ENCODE data around the gene NVL. TPM values are rescaled to one million over a fixed set of nuclear protein-coding genes. Genes with fewer than 3 reads are reported as not detected.
"Not testable (repeated sequence)": the region's sequence is repeated elsewhere in the genome, so short reads cannot be mapped to it uniquely, and the experiment has no call there.

NVL gene
- polyA plus RNA-seq, 6 donors from 2014 or later: 12.0 to 34.4 (median 22.2) TPM

- peaks cover 33 to 54% (median 39%) of the 10 kb centered on the region in 3 donors for H3K4me1 Mint-ChIP-seq
Observed at GRCh38 chr1:224328644-224329043, 1.3 kb downstream of the NVL start.

GRCh38 chr1:224325959-224326358 lies 4.0 kb downstream of the NVL start:
- Mint-ChIP-seq H3K4me3 (peak overlapping the region in 1 of 8 donors; percentile 22), H3K27ac (peak overlapping the region in 1 of 6 donors; percentile 64), H3K27me3 (no peaks in the 10 kb centered on the region), H3K9me3 (no peaks in the 10 kb centered on the region), H3K36me3 (peaks cover 0 to 9% of the 10 kb centered on the region in 2 donors), H3K4me1 (peaks cover 39 to 56% (median 42%) of the 10 kb centered on the region in 3 donors)
- DNase-seq (no peak), ATAC-seq (ENCODE audit: low read depth in 2 of 2) (no peak)

More at GRCh38 chr1:224328644-224329043, 1.3 kb downstream of the NVL start:
- no peaks in the 10 kb centered on the region for H3K9me3 Mint-ChIP-seq
- ATAC-seq (ENCODE audit: low read depth in 2 of 2): no peak
- H3K4me3 Mint-ChIP-seq: peak overlapping the region; percentile 44 to 96 (median 67)
- no peak for DNase-seq
- H3K36me3 Mint-ChIP-seq: no peaks in the 10 kb centered on the region
- no peaks in the 10 kb centered on the region for H3K27me3 Mint-ChIP-seq
- H3K27ac Mint-ChIP-seq: peak overlapping the region in 3 of 6 donors; percentile 92 to 99 (median 97)

GRCh38 chr1:224321706-224322105 lies 8.3 kb downstream of the NVL start:
- peaks cover 10 to 18% (median 11%) of the 10 kb centered on the region in 3 donors for H3K4me1 Mint-ChIP-seq
- DNase-seq: no peak
- H3K9me3 Mint-ChIP-seq: no peaks in the 10 kb centered on the region
- no peak for ATAC-seq (ENCODE audit: low read depth in 2 of 2)
- no peaks in the 10 kb centered on the region for H3K27me3 Mint-ChIP-seq
- peaks cover 0 to 9% of the 10 kb centered on the region in 2 donors for H3K36me3 Mint-ChIP-seq
- no peak overlapping the region for H3K4me3 Mint-ChIP-seq
- peak overlapping the region in 2 of 6 donors; percentile 47 to 80 for H3K27ac Mint-ChIP-seq

GRCh38 chr1:224317383-224318045 lies 12.5 kb downstream of the NVL start:
- H3K9me3 Mint-ChIP-seq: no peaks in the 10 kb centered on the region
- no peak overlapping the region for H3K4me3 Mint-ChIP-seq
- DNase-seq: no peak
- H3K4me1 Mint-ChIP-seq: peaks cover 4 to 7% (median 5%) of the 10 kb centered on the region in 3 donors
- peaks cover 0 to 11% of the 10 kb centered on the region in 2 donors for H3K36me3 Mint-ChIP-seq
- no peak overlapping the region for H3K27ac Mint-ChIP-seq
- H3K27me3 Mint-ChIP-seq: no peaks in the 10 kb centered on the region
- ATAC-seq (ENCODE audit: low read depth in 2 of 2): no peak

- ATAC-seq (ENCODE audit: low read depth in 2 of 2) (no peak), DNase-seq (no peak)
- Mint-ChIP-seq H3K4me1 (peaks cover 0 to 2% (median 0%) of the 10 kb centered on the region in 3 donors), H3K36me3 (peaks cover 9 to 20% of the 10 kb centered on the region in 2 donors), H3K27me3 (no peaks in the 10 kb centered on the region), H3K27ac (no peak overlapping the region), H3K4me3 (no peak overlapping the region), H3K9me3 (no peaks in the 10 kb centered on the region)
Observed at GRCh38 chr1:224312025-224312424, 17.9 kb downstream of the NVL start.

- Mint-ChIP-seq H3K36me3 (peaks cover 10 to 20% of the 10 kb centered on the region in 2 donors), H3K27ac (peak overlapping the region in 1 of 6 donors; percentile 73)
- not testable (repeated sequence) for H3K27me3 Mint-ChIP-seq; DNase-seq; H3K4me3 Mint-ChIP-seq; H3K9me3 Mint-ChIP-seq; H3K4me1 Mint-ChIP-seq; ATAC-seq (ENCODE audit: low read depth in 2 of 2)
Observed at GRCh38 chr1:224311503-224311902, 18.5 kb downstream of the NVL start.

- no peak for DNase-seq
- Mint-ChIP-seq H3K9me3 (no peaks in the 10 kb centered on the region), H3K36me3 (peaks cover 18 to 25% of the 10 kb centered on the region in 2 donors), H3K27ac (peak overlapping the region in 1 of 6 donors; percentile 63), H3K4me1 (peaks cover 0 to 2% (median 0%) of the 10 kb centered on the region in 3 donors), H3K4me3 (no peak overlapping the region), H3K27me3 (no peaks in the 10 kb centered on the region)
- ATAC-seq (ENCODE audit: low read depth in 2 of 2): no peak
Observed at GRCh38 chr1:224308064-224308463, 21.9 kb downstream of the NVL start.

- Mint-ChIP-seq H3K27me3 (no peaks in the 10 kb centered on the region), H3K9me3 (no peaks in the 10 kb centered on the region), H3K36me3 (peaks cover 26 to 28% of the 10 kb centered on the region in 2 donors), H3K4me1 (peaks cover 0 to 5% (median 4%) of the 10 kb centered on the region in 3 donors), H3K27ac (peak overlapping the region in 2 of 6 donors; percentile 6 to 16), H3K4me3 (no peak overlapping the region)
- no peak for DNase-seq
- no peak for ATAC-seq (ENCODE audit: low read depth in 2 of 2)
Observed at GRCh38 chr1:224304767-224305166, 25.2 kb downstream of the NVL start.

- Mint-ChIP-seq H3K36me3 (peaks cover 26 to 30% of the 10 kb centered on the region in 2 donors), H3K4me1 (peaks cover 0 to 5% (median 4%) of the 10 kb centered on the region in 3 donors), H3K27ac (peak overlapping the region in 2 of 6 donors; percentile 38 to 76), H3K9me3 (no peaks in the 10 kb centered on the region), H3K27me3 (no peaks in the 10 kb centered on the region), H3K4me3 (no peak overlapping the region)
- ATAC-seq (ENCODE audit: low read depth in 2 of 2): no peak
- DNase-seq: no peak
Observed at GRCh38 chr1:224302947-224303346, 27.0 kb downstream of the NVL start.

GRCh38 chr1:224301391-224301790 lies 28.6 kb downstream of the NVL start:
- ATAC-seq (ENCODE audit: low read depth in 2 of 2) (no peak), DNase-seq (no peak)
- Mint-ChIP-seq H3K9me3 (no peaks in the 10 kb centered on the region), H3K4me1 (peaks cover 0 to 4% (median 3%) of the 10 kb centered on the region in 3 donors), H3K36me3 (peaks cover 19 to 30% of the 10 kb centered on the region in 2 donors), H3K4me3 (no peak overlapping the region), H3K27ac (no peak overlapping the region), H3K27me3 (no peaks in the 10 kb centered on the region)

GRCh38 chr1:224300346-224300745 lies 29.6 kb downstream of the NVL start:
- DNase-seq (no peak), ATAC-seq (ENCODE audit: low read depth in 2 of 2) (no peak)
- Mint-ChIP-seq H3K27me3 (no peaks in the 10 kb centered on the region), H3K4me1 (peaks cover 0 to 4% (median 3%) of the 10 kb centered on the region in 3 donors), H3K36me3 (peaks cover 19 to 30% of the 10 kb centered on the region in 2 donors), H3K27ac (no peak overlapping the region), H3K9me3 (no peaks in the 10 kb centered on the region), H3K4me3 (no peak overlapping the region)

- Mint-ChIP-seq H3K27ac (peak overlapping the region in 1 of 6 donors; percentile 47), H3K4me3 (no peak overlapping the region), H3K4me1 (peaks cover 3 to 5% (median 4%) of the 10 kb centered on the region in 3 donors), H3K9me3 (no peaks in the 10 kb centered on the region), H3K36me3 (peaks cover 23 to 39% of the 10 kb centered on the region in 2 donors), H3K27me3 (no peaks in the 10 kb centered on the region)
- ATAC-seq (ENCODE audit: low read depth in 2 of 2) (no peak), DNase-seq (no peak)
Observed at GRCh38 chr1:224298346-224299330, 31.3 kb downstream of the NVL start.

- peaks cover 0 to 5% (median 0%) of the 10 kb centered on the region in 3 donors for H3K4me1 Mint-ChIP-seq
- no peaks in the 10 kb centered on the region for H3K9me3 Mint-ChIP-seq
- peak overlapping the region in 1 of 6 donors; percentile 5 for H3K27ac Mint-ChIP-seq
- H3K4me3 Mint-ChIP-seq: no peak overlapping the region
- DNase-seq (no peak), ATAC-seq (ENCODE audit: low read depth in 2 of 2) (no peak)
- H3K27me3 Mint-ChIP-seq: no peaks in the 10 kb centered on the region
- H3K36me3 Mint-ChIP-seq: peaks cover 14 to 26% of the 10 kb centered on the region in 2 donors
Observed at GRCh38 chr1:224294775-224295174, 35.2 kb downstream of the NVL start.

Data from naive B cell (primary cell).